Lung (tissue), 12 donors: ENCODE measurements around the gene RREB1. TPM values are rescaled to one million over a fixed set of nuclear protein-coding genes. Genes with fewer than 3 reads are reported as not detected.
A peak's percentile ranks its signal among the peaks of the same experiment; 100 is the strongest.

ENCODE experiments used
- ATAC-seq: fragments of 200-7000 bp; cut with Tn5 transposase; one replicate; pipeline ENCODE4 v1.9.1; 2020; ENCODE audit warnings: moderate number of reproducible peaks; ENCODE audit not compliant: insufficient read depth, low FRiP score
- DNase-seq, 3 donors: peaks; one replicate each; pipeline ENCODE4 v3.0.0-alpha.2; 2013 to 2017
- H3K27ac ChIP-seq, 2 donors: one replicate each; pipeline ENCODE4 v1.5.1; 2013; ENCODE audit warnings: mild to moderate bottlenecking in 2 of 2, moderate library complexity in 2 of 2, control low read depth in 1 of 2, inconsistent platforms in 1 of 2, low read depth in 1 of 2, low read length in 1 of 2
- H3K27me3 ChIP-seq, 3 donors: one replicate each; pipeline ENCODE4 v1.5.1; 2013; ENCODE audit warnings: low read length in 2 of 3; ENCODE audit not compliant: control insufficient read depth in 3 of 3, insufficient read depth in 3 of 3
- H3K36me3 ChIP-seq, 4 donors: one replicate each; pipeline ENCODE4 v1.5.1; 2013; ENCODE audit warnings: low read length in 4 of 4, mild to moderate bottlenecking in 1 of 4, moderate library complexity in 1 of 4; ENCODE audit not compliant: control insufficient read depth in 4 of 4, insufficient read depth in 4 of 4
- H3K4me1 ChIP-seq, 5 donors: one replicate each; pipeline ENCODE4 v1.5.1; 2013; ENCODE audit warnings: low read length in 5 of 5, mild to moderate bottlenecking in 2 of 5, moderate library complexity in 1 of 5; ENCODE audit not compliant: control insufficient read depth in 5 of 5, insufficient read depth in 5 of 5
- H3K4me3 ChIP-seq: one replicate; pipeline ENCODE4 v1.5.1; 2013; ENCODE audit warnings: mild to moderate bottlenecking, control low read depth, moderate library complexity
- H3K9ac ChIP-seq, 2 donors: one replicate each; pipeline ENCODE4 v1.5.1; 2013; ENCODE audit warnings: low read length in 2 of 2, control low read depth in 1 of 2; ENCODE audit not compliant: insufficient read depth in 1 of 2
- H3K9me3 ChIP-seq, 4 donors: one replicate each; pipeline ENCODE4 v1.5.1; 2013; ENCODE audit warnings: low read length in 3 of 4, mild to moderate bottlenecking in 1 of 4, moderate library complexity in 1 of 4; ENCODE audit not compliant: control insufficient read depth in 4 of 4, insufficient read depth in 3 of 4
- CTCF ChIP-seq: IDR thresholded peaks from 2 replicates; pipeline ENCODE4 v1.5.1; 2012; ENCODE audit warnings: mild to moderate bottlenecking; ENCODE audit errors: control extremely low read depth, extremely low read depth
- WGBS, 2 donors: extraction: QIAGEN DNeasy Blood & Tissue Kit; methylation state at CpG; one replicate each; pipeline ENCODE4 v1.1.7; 2013; 5-methylcytosine and 5-hydroxymethylcytosine counted together
- polyA plus RNA-seq, 2 donors: library from polyadenylated mRNA; stranded (reverse); fragments of 200-250 nt; gene quantifications; one replicate each; pipeline ENCODE4 v1.2.1, GENCODE V29; 2013
- total RNA-seq, 2 donors: library from RNA; depleted of rRNA in 1 of 2; stranded (reverse); fragments of >200 nt in 1 of 2; gene quantifications; one replicate each; pipeline ENCODE4 v1.2.1, GENCODE V29; 2014 to 2021
- donor health status: control.
- donor health status: control.
- donor health status: Bipolar disorder and iron deficiency.
- donor health status: healthy.
- donor health status: DM: yes; HTN: yes; CAD: no.

Gene RREB1
- total and polyA plus RNA-seq, 4 donors: 8.9 to 54.7 (median 31.1) TPM

DNA sequence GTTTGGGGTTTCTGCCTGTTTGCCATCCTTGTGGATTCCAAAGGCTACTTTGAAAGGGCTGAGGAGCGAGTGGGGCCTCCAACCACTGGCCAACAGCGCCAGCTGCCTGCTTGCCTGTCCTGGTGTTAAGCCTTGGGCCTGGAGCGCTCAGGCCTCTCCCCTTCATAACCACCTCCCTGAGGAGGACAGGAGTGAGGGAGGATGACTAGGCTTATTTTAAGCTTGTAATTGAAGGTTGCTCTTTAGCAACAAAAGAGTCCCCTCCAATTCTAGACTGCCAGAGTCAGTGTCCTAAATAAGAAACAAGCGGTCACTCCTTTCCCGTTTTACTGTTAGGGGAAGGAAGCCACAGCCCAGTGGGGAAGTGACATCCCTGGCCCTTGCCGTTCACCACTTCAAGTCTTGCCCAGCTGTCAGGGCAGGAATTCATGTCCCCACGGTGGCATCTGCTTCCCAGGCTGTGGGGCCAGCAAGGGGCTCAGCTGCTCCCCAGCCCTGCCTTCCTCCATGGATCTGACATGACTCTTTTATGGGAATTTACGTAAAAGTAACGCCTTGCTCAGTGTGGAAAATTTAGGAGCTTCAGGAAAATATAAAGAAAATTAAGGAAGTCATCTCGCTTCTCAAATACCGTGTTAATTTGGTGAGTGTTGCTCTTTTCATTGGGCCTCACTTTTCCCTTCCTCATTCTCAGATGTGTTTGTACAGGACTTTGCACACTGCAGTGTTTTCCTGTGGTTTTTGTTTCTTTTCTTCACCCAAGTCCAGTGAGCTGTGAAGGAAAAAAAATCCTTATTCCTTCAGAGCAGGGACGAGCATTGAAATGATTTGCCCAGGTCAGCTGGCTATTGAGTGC is 147.4 kb downstream of the RREB1 start:
- H3K27me3 ChIP-seq: no peaks in the 10 kb centered on the region
- no peak overlapping the region for H3K4me3 ChIP-seq
- peaks cover 0 to 3% (median under 1%) of the 10 kb centered on the region in 5 donors for H3K4me1 ChIP-seq
- ATAC-seq: no peak
- peak overlapping the region; percentile 31 to 84 for H3K27ac ChIP-seq
- peaks cover 0 to 7% (median 0%) of the 10 kb centered on the region in 4 donors for H3K9me3 ChIP-seq
- no peak for TF ChIP-seq CTCF
- H3K9ac ChIP-seq: no peak overlapping the region
- WGBS, 2 donors: 28 to 58% methylated on average over 12 of the region's 12 CpGs
- H3K36me3 ChIP-seq: peaks cover 0 to 10% (median 9%) of the 10 kb centered on the region in 4 donors
- no peak for DNase-seq

- ATAC-seq: no peak
- H3K27ac ChIP-seq: no peak overlapping the region
- H3K27me3 ChIP-seq: no peaks in the 10 kb centered on the region
- H3K9ac ChIP-seq: no peak overlapping the region
- 97 to 98% methylated on average over 5 of the region's 5 CpGs for WGBS, 2 donors
- peaks cover 0 to 8% (median 6%) of the 10 kb centered on the region in 5 donors for H3K4me1 ChIP-seq
- H3K36me3 ChIP-seq: peaks cover 0 to 9% (median 6%) of the 10 kb centered on the region in 4 donors
- no peak for DNase-seq
- H3K4me3 ChIP-seq: no peak overlapping the region
- peaks cover 0 to 7% (median 0%) of the 10 kb centered on the region in 4 donors for H3K9me3 ChIP-seq
- TF ChIP-seq CTCF: no peak
These were observed 148.2 kb downstream of the RREB1 start for GRCh38 chr6:7255918-7256317.

- no peak for TF ChIP-seq CTCF
- Histone ChIP-seq H3K27me3 (no peaks in the 10 kb centered on the region), H3K4me1 (peaks cover 0 to 10% (median 6%) of the 10 kb centered on the region in 5 donors), H3K9ac (no peak overlapping the region), H3K36me3 (peaks cover 0 to 7% (median 4%) of the 10 kb centered on the region in 4 donors), H3K9me3 (peaks cover 0 to 7% (median 0%) of the 10 kb centered on the region in 4 donors), H3K4me3 (no peak overlapping the region), H3K27ac (no peak overlapping the region)
- no peak for DNase-seq
- ATAC-seq: no peak
- 95 to 96% methylated on average over 4 of the region's 4 CpGs for WGBS, 2 donors
These were observed 149.0 kb downstream of the RREB1 start for GRCh38 chr6:7256785-7257184.
